HG03103 (cell line): Measurements from ENCODE around the gene DLGAP1.

Source experiments
- ATAC-seq: cut with Tn5 transposase; IDR thresholded peaks from one replicate; pipeline ENCODE4 v1.9.1; 2021; ENCODE audit warnings: low read depth; ENCODE audit not compliant: unreplicated experiment

The DLGAP1 gene

DNA sequence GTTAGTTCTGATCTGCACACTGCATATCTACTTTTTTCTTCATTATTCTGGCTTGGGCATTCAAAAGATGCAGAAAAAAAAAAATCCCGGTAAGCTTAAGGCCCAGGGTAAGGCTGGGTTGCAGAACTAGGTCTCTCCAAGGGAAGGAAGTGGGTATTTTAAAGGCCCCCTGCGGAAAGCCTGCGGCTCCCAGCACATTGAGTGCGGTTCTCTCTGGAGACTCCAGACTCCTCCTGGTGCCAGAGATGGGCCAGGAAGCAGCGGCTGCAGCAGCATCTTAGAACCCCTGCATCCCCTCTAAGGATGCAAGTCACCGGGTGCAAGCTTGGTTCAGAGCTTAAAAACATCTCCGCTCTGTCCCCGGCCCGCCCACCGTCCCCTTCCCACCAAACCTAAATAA, 955.6 kb downstream of the DLGAP1 start:
- ATAC-seq: no peak

- no peak for ATAC-seq
Observed at GRCh38 chr18:3498698-3499471, 956.2 kb downstream of the DLGAP1 start.

- no peak for ATAC-seq
Observed at GRCh38 chr18:3495691-3496430, 959.2 kb downstream of the DLGAP1 start.

DNA sequence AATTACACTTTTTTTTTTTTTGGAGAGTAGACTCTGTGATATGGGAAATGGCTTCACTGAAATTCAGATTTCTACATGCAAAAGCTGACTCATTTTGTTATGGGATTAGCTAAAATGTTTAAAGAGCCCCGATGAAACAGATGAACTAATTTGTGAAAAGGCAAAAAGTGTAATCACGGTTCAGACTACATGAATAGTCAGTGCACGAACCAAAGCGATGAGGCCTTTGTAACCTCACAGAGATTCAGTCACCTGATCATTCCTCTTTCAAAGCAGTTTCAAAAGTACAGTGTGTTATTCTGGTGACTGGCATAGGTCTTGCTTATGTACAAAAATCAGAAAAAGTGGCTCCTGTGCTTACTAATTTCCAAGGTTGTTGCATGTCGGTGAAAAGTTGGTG, 960.5 kb downstream of the DLGAP1 start:
- ATAC-seq: no peak

DNA sequence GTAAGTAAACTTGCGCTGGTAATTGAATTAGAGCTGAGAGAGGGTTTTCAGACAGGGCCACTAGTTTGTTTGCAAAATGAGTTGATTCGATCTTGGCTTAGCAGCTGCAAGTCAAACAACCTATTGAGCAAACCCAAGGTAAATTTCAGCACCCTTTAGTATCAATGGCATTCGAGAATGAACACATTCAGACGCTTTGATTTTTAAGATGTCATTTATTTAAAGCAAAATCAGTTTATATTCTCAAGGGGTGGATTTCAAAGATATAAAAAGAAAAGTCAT, 960.9 kb downstream of the DLGAP1 start:
- ATAC-seq: no peak

DNA sequence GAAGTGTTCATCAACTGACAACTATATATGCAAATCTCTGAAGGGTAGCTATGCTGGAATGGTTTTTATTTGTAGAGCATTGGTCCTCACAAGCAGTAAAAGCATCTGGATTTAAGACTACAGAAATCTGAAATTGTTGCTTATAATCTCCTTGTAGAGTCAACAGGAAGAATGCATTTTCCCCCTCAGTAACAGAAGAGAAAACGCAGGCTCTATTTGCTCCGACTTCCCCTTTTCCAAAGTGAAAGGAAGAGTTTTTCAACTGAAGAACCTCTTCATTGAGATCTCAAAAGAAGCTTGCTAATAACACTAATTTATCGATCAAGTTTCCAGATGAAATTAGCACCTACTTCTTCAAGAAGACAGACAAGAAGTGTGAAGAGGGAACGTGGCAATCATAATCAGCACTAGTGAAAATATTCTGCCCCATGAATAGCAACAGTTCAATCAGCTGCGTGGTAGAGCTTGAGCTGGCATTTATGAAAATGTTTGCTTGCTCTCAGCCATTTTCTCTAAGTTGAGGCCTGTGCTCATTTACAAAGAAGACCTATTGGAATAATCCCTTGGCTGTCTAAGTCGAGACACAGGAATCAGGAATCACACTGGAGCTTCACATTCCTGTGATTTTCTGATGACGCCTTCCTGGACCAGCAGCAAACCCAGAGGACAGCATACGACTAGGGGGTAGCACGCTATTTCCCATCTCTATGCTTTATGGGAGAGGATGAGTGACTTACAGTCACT, 961.4 kb downstream of the DLGAP1 start:
- no peak for ATAC-seq

DNA sequence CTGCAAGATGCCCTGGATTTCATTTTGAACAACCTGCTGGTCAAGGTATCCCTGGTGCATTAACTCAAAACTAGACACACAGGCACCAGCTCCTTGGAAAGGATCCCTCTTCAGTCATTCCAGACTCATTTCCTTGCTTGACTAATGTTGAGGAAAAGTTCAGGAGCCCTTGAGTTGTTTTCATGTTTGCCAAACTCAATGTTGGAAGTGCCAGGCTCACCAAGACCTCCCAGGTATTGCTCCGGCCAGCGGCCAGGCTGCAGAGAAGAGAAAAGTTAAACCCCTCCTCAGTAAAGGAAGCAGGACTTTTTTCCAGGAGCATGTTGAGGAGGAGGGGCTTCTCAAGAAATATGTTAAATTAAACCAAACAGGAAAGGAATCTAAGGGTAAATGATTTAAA, 962.4 kb downstream of the DLGAP1 start:
- no peak for ATAC-seq

DNA sequence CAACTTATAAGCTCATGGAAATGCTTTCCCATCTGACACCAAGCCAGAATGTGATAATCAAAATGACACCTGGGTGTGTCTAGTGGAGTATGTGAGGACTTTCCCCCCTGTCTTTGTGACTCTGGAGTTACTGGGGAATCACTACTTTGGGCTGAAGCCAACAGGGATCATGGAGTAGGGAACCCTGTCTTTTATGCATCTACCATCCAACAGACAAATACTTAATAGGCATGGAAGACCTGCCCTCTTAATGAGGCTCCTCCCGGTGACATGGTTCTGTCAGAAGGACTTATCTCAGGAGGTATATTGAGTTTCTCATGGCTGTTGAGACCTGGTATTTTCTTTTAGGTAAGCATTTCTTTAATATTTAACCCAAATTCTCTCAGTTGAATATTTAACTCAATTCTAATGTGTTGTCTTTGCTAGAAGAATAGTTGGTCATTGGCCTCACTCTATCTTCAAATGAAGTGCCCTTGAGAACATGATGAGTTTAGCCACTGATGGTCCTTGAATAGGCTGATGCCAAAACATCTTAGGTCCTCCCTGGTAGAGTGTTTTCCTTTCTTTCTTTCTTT, 963.0 kb downstream of the DLGAP1 start:
- no peak for ATAC-seq

DNA sequence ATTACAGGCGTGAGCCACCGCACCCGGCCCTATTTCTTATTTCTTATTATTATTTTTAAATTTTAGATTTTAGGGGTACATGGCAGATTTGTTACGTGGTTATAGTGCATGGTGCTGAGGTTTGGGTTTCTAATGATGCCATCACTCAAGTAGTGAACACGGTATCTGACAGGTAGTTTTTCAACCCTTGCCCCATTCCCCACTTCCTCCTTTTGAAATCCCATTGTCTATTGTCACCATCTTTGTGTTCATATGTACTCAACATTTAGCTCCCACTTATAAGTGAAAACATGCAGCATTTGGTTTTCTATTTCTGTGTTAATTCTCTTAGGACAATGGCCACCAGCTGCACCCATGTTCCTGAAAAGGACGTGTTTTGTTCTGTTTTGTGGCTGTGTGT, 965.6 kb downstream of the DLGAP1 start:
- no peak for ATAC-seq

GRCh38 chr18:3486512-3486911, 968.6 kb downstream of the DLGAP1 start:
- no peak for ATAC-seq

GRCh38 chr18:3485153-3486149, 969.7 kb downstream of the DLGAP1 start:
- no peak for ATAC-seq

- no peak for ATAC-seq
Observed at GRCh38 chr18:3482258-3482657, 972.8 kb downstream of the DLGAP1 start.

GRCh38 chr18:3481696-3482210, 973.4 kb downstream of the DLGAP1 start:
- ATAC-seq: peak; percentile 66

DNA sequence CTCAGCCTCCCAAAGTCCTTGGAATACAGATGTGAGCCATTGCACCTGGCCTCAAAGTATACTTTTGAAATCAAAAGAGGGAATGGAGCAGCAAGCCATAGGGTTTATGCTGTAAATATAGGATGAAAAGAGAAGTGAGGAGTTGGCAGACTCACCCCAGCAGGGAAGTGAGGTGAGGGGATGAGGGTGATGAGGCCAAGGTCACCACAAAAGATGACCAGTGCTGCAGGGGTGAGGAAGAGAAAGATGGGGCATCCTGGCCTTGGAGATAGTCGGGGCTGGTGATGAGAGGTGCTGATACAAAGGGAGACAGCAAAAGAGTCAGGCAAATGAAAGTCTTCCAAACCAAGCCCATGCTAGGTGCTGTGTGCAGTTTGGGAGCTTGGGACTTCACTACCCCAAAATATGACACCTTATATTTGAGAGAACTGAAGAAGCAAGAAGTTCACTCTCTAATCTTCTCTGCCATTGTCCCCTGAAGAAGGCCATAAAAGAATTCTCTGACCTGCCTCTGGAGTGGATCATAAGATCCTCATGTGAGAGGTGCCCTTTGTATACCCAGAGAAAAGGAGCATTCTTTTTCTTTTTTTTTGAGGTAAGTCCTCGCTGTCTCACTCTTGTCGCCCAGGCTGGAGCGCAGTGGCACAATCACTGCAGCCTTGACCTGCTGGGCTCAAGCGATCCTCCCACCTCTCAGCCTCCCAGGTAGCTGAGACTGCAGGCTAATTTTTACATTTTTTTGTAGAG, 974.1 kb downstream of the DLGAP1 start:
- no peak for ATAC-seq

- ATAC-seq: no peak
Observed at GRCh38 chr18:3479978-3480509, 975.1 kb downstream of the DLGAP1 start.

DNA sequence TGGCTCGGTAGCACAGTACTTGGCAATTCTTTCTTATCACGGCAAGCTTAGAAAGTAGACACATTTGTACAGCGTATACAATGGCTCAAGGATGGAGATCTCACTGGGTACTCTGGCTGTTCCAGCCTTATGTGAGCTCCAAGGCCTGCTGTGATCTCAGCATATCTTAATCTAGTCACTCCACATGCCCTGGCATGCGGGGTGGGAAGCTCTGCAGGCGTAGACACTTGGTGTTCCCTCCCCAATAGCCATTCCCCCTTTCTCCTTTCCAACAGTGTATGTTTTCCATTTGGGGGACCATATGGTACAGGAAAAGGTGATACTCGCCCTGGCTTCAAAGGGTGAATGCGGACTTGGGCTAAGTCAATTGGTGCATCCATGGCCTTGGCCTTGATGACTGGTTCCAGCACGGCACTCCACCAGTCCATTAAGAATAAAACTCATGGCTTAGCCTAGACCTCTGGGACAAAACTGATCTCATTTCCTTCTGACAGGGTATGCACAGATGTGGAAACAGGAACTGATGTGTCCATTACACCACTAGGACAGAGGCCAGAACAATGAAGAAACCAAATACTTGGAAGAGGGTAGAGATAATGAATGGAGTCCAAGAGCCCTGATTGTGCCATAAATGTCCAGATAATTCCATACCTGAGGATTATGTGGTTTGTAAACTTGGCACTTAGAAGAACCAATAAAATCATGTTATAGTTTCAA, 976.7 kb downstream of the DLGAP1 start:
- ATAC-seq: no peak

DNA sequence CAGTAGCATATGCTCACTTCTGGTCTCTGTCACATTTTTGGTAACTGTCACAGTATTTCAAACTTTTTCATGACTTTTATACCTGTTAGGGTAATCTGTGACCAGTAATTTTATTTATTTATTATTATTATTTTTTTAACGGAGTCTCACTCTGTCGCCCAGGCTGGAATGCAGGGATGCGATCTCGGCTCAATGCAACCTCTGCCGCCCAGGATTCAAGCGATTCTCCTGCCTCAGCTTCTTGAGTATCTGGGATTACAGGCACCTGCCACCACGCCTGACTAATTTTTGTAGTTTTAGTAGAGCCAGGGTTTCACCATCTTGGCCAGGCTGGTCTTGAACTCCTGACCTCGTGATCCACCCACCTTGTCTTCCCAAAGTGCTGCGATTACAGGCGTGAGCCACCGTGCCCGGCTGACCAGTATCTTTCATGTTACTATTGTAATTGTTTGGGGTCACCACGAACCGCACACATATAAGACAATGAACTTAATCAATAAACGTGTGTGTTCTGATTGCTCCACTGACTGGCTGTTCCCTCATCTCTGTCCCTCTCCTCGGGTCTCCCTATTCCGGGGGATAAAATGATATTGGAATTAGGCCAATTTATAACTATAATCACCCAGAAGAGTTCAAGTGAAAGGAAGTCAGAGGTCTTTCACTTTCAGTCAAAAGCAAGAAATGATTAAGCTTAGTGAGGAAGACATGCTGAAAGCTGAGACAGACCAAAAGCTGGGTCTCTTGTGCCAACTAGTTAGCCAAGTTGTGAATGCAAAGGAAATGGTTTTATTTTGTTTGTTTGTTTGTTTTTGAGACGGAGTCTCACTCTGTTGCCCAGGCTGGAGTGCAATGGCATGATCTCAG, 982.2 kb downstream of the DLGAP1 start:
- peak; percentile 80 for ATAC-seq
